Coronary artery (tissue), 2 donors: ENCODE measurements around the gene LRRC26.
A peak's percentile ranks its signal among the peaks of the same experiment; 100 is the strongest.

Experiments
- DNase-seq: peaks from one replicate; pipeline ENCODE4 v3.0.0-alpha.2; 2017; ENCODE audit warnings: low spot score
- H3K27ac ChIP-seq, 2 donors: fragments of 200-600 bp; sonication (generic); one replicate each; pipeline ENCODE4 v1.5.1; 2016 to 2019
- H3K4me3 ChIP-seq: fragments of 200-600 bp; sonication (generic); 2 replicates; pipeline ENCODE4 v1.5.1; 2016; ENCODE audit warnings: mild to moderate bottlenecking, moderate library complexity
- TF ChIP-seq, protein P1 (sequence below): fragments of 200-600 bp; sonication (generic); IDR thresholded peaks from one replicate; pipeline ENCODE4 v1.5.1; 2019; ENCODE audit warnings: antibody characterized with exemption

The LRRC26 gene

GRCh38 chr9:137191691-137192447 lies 22.0 kb upstream of the LRRC26 start:
- H3K27ac ChIP-seq: peak overlapping the region in 1 of 2 donors; percentile 1
- no peak for DNase-seq
- TF ChIP-seq, protein P1, sequence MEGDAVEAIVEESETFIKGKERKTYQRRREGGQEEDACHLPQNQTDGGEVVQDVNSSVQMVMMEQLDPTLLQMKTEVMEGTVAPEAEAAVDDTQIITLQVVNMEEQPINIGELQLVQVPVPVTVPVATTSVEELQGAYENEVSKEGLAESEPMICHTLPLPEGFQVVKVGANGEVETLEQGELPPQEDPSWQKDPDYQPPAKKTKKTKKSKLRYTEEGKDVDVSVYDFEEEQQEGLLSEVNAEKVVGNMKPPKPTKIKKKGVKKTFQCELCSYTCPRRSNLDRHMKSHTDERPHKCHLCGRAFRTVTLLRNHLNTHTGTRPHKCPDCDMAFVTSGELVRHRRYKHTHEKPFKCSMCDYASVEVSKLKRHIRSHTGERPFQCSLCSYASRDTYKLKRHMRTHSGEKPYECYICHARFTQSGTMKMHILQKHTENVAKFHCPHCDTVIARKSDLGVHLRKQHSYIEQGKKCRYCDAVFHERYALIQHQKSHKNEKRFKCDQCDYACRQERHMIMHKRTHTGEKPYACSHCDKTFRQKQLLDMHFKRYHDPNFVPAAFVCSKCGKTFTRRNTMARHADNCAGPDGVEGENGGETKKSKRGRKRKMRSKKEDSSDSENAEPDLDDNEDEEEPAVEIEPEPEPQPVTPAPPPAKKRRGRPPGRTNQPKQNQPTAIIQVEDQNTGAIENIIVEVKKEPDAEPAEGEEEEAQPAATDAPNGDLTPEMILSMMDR: no peak

DNA sequence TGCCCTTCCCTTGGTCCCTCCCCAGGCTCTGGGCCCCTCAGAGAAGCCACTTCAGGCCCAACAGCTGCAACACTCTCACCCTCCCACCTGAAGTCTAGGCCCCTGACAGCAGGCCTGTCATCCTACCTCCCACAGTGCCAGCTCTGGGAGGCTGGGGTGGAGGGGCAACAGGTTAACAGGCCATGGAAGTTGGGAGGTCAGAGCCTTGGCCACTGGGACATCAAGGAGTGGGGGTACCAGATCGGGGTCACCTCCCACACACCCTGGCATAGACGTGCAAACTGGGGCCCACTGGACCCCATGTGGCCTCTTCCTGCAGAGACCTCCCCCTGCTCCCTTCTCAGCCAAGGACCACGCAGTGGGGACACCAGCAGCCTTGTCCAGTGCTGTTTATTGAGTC lies 21.4 kb upstream of the LRRC26 start:
- no peak overlapping the region for H3K27ac ChIP-seq
- TF ChIP-seq, protein P1: no peak
- H3K4me3 ChIP-seq: no peak overlapping the region
- DNase-seq: no peak

More at GRCh38 chr9:137191691-137192447, 22.0 kb upstream of the LRRC26 start:
- H3K4me3 ChIP-seq: no peak overlapping the region

DNA sequence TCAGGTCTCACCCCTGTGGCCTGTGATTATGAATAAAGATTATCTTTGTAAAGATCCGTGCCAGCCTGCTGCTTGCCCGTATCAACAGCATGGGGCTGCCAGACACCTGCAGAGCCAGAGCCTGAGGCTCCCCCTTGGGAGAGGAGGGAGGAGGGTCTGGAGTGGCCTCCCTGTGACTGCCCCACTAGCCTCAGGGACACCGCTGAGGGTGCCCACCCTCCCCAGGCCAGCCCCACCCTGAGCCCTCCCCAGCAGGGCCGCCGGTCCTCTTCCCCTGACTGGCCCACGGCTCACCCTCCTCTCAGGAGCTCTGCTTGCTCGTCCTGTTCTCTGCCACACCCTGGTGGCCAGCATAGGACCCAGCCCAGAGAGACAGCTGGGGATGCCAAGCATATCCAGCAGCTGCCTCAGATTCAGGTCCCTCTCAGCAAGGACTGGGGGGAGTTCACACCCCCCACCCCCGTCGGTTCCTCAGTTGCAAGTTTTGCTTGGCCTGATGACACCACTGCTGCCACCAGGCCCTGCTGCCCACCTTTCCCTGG lies 20.5 kb upstream of the LRRC26 start:
- no peak overlapping the region for H3K4me3 ChIP-seq
- TF ChIP-seq, protein P1: no peak
- H3K27ac ChIP-seq: peak overlapping the region in 1 of 2 donors; percentile 98
- no peak for DNase-seq

- TF ChIP-seq, protein P1: no peak
- peak overlapping the region; percentile 83 to 98 for H3K27ac ChIP-seq
- no peak for DNase-seq
- H3K4me3 ChIP-seq: peak overlapping the region; percentile 93
Measured at GRCh38 chr9:137189297-137190295, 19.7 kb upstream of the LRRC26 start.

GRCh38 chr9:137188490-137189296 lies 18.8 kb upstream of the LRRC26 start, which contains the start of the genes ANAPC2 and SSNA1:
TSS of gene ANAPC2 (minus strand) at chr9:137188560. CDS start at chr9:137188532, 28 bp downstream.
TSS of gene SSNA1 (plus strand) at chr9:137188676. CDS start at chr9:137188727, 51 bp downstream.
- Histone ChIP-seq H3K27ac (peak within 1 kb of the TSS; percentile 83 to 98), H3K4me3 (peak within 1 kb of the TSS; percentile 93)
- peak; percentile 92 for DNase-seq
- TF ChIP-seq, protein P1: no peak

- TF ChIP-seq, protein P1: no peak
- H3K4me3 ChIP-seq: peak overlapping the region; percentile 93
- H3K27ac ChIP-seq: peak overlapping the region; percentile 83 to 98
- no peak for DNase-seq
Measured at GRCh38 chr9:137188086-137188489, 18.2 kb upstream of the LRRC26 start.
